Measurements from ENCODE around the gene SAT2. TPM values are rescaled to one million over a fixed set of nuclear protein-coding genes. Genes with fewer than 3 reads are reported as not detected.

The SAT2 gene
- total RNA-seq, 6 experiments from 2014 or later = 39.2 to 55.0 (median 43.5) TPM

DNA sequence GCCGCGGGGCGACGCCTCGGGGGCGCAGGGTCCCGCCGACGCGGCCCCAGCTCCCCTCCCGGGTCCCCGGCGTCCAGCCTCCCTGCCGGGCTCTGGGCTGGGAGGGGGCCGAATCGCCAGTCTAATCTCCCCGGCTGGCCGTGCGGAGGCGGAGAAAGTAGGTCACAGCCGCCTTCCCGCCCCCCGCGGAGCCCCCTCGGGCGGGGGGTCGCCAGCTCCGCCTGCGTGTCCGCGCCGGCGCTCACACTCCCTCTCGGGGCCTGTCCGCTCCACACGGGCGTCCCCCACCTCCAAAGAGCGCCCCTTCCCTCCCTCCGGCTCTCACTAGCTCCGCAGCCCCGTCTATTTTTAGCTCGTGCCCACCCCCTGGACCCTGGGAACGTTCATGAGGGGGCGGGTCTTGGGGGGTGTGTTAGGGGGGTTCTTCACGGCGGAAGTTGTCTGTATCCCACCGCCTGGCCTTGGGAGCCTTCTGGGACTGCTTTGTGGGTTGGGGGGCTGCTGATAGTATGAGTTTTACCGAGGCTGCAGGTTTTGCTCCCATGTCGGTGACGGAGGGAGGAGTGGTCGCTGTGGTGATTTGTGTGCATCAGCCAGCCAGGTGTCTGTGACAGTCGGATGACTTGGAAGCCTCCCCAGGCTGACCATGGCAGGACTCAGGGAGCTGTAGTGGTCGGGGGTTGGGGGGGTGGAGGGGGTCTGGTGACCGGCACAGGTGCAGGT is 24.2 kb upstream of the SAT2 start:
- no peak overlapping the region for H3K4me3 Mint-ChIP-seq
- H3K9me3 Mint-ChIP-seq = no peaks in the 10 kb centered on the region
- no peak for TF ChIP-seq CTCF (IDR thresholded peaks at IDR 0.05)
- H3K36me3 Mint-ChIP-seq (ENCODE audit: low read depth) = no peaks in the 10 kb centered on the region
- H3K4me1 Mint-ChIP-seq (ENCODE audit: low read depth) = peaks cover 10% of the 10 kb centered on the region
- H3K27ac Mint-ChIP-seq = no peak overlapping the region
- DNase-seq = no peak
- peaks cover 56% of the 10 kb centered on the region for H3K27me3 Mint-ChIP-seq (ENCODE audit: insufficient read depth)

DNA sequence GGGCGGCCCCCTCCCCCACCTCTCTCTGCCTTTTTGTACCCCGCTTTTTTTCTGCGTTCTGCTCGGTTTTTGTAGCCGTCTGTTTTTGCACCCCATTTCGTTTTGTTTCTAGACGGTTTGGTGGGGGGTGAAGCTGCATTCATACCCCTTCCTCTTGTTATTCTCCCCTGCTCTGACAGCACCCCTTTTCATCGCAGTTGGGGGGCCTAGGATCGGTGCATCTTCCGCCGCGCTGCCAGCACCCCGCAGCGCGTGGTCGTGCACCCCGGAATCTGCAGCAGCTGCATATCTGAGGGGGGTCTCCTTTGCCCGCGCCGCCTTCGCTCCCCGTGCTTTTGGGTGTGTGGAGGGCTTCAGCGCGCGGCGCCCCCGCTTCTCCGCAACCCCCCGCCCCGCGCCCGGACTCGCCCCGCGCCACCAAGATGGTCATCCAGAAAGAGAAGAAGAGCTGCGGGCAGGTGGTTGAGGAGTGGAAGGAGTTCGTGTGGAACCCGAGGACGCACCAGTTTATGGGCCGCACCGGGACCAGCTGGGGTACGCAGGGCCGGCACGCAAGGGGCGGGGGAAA is 23.6 kb upstream of the SAT2 start:
- Mint-ChIP-seq H3K36me3 (ENCODE audit: low read depth) (no peaks in the 10 kb centered on the region), H3K4me1 (ENCODE audit: low read depth) (peaks cover 10% of the 10 kb centered on the region), H3K27ac (no peak overlapping the region), H3K9me3 (no peaks in the 10 kb centered on the region), H3K4me3 (peak overlapping the region; percentile 46; the same call in 1 of the 2 replicates), H3K27me3 (ENCODE audit: insufficient read depth) (peaks cover 56% of the 10 kb centered on the region)
- no peak for DNase-seq
- no peak for TF ChIP-seq CTCF (IDR thresholded peaks at IDR 0.05)

- H3K9me3 Mint-ChIP-seq = no peaks in the 10 kb centered on the region
- H3K27ac Mint-ChIP-seq = no peak within 1 kb of the TSS
- peaks cover 10% of the 10 kb centered on the region for H3K4me1 Mint-ChIP-seq (ENCODE audit: low read depth)
- H3K4me3 Mint-ChIP-seq = peak within 1 kb of the TSS; percentile 76
- no peaks in the 10 kb centered on the region for H3K36me3 Mint-ChIP-seq (ENCODE audit: low read depth)
- no peak for DNase-seq
- H3K27me3 Mint-ChIP-seq (ENCODE audit: insufficient read depth) = peaks cover 56% of the 10 kb centered on the region
- no peak for TF ChIP-seq CTCF (IDR thresholded peaks at IDR 0.05)
These were observed 23.0 kb upstream of the SAT2 start, which contains the start of gene ATP1B2 for GRCh38 chr17:7650509-7651096. Gene ATP1B2 (plus strand): TSS chr17:7650926. CDS start chr17:7651519, 593 bp downstream.

GRCh38 chr17:7647018-7647417 is 19.4 kb upstream of the SAT2 start:
- Mint-ChIP-seq H3K27me3 (ENCODE audit: insufficient read depth) (peaks cover 37% of the 10 kb centered on the region), H3K4me3 (no peak overlapping the region), H3K4me1 (ENCODE audit: low read depth) (peaks cover 10% of the 10 kb centered on the region), H3K27ac (no peak overlapping the region), H3K36me3 (ENCODE audit: low read depth) (no peaks in the 10 kb centered on the region), H3K9me3 (0 out of 2 replicates have a peak, but pooled peaks cover under 1% of the 10 kb centered on the region)
- no peak for DNase-seq
- TF ChIP-seq CTCF (IDR thresholded peaks at IDR 0.05) = no peak

DNA sequence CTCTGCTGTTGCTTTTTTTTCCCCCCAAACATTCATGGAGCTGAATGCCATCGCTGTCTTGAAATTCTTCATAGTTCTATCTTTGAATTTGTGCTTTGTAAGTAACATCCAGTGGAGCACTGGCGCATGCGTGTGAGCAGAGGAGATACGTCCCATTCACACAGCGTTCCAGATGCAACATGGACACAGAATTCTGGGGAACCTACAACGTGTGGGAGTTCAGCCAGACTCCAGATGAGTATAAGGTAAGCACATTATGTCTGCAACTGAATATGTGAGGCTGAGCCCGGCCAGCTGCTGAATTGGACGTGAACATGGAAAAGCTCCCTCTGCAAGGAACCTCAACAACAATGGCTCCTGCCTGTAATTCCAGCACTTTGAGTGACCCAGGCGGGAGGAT is 18.8 kb upstream of the SAT2 start:
- H3K9me3 Mint-ChIP-seq = peaks cover 6% of the 10 kb centered on the region; the same call in 1 of the 2 replicates
- H3K36me3 Mint-ChIP-seq (ENCODE audit: low read depth) = peaks cover 4% of the 10 kb centered on the region; the same call in 1 of the 2 replicates
- no peak overlapping the region for H3K27ac Mint-ChIP-seq
- no peak for TF ChIP-seq CTCF (IDR thresholded peaks at IDR 0.05)
- H3K27me3 Mint-ChIP-seq (ENCODE audit: insufficient read depth) = peaks cover 38% of the 10 kb centered on the region
- peaks cover 10% of the 10 kb centered on the region for H3K4me1 Mint-ChIP-seq (ENCODE audit: low read depth)
- no peak overlapping the region for H3K4me3 Mint-ChIP-seq
- DNase-seq = no peak

Measured in HFFc6 (cell line).